HepG2 (cell line): ENCODE results near the gene ZDHHC16. TPM values are rescaled to one million over a fixed set of nuclear protein-coding genes. Genes with fewer than 3 reads are reported as not detected.

Experiments
- ATAC-seq: fragments of 200-7000 bp; cut with Tn5 transposase; 3 replicates; pipeline ENCODE4 v1.9.1; 2020; ENCODE audit warnings: mild to moderate bottlenecking, moderate library complexity
- BruUV-seq: library from RNA; stranded (reverse); fragments of 400-500 nt; replicated peaks from 2 replicates; lab custom pipeline; 2021; lab: Mats Ljungman, UMichigan
- CTCF ChIA-PET: fragments of 300-600 bp; formaldehyde crosslinking; extraction: SDS; loops from one replicate; lab custom pipeline; 2021; ENCODE audit warnings: low total read pairs, inconsistent platforms, low intra/inter-chr PET ratio; lab: Yijun Ruan, JAX
- POLR2A ChIA-PET: fragments of 350-600 bp; sonication (Branson Sonifier 250); formaldehyde crosslinking; loops from one replicate; lab custom pipeline; 2020; ENCODE audit warnings: antibody characterized with exemption, inconsistent platforms; lab: Yijun Ruan, JAX
- DNase-seq: peaks from one replicate; pipeline ENCODE4 v3.0.0-alpha.2; 2015; ENCODE audit warnings: low spot score
- FAIRE-seq: peaks from 3 replicates; lab custom pipeline; 2011; peaks lifted over from hg19 to GRCh38; lab: Jason Lieb, UNC
- H2AFZ ChIP-seq: one replicate; pipeline ENCODE4 v1.6.1; 2011; ENCODE audit warnings: low read length, inconsistent platforms
- H3K27ac ChIP-seq: fragments of 300-600 bp; 3 replicates; pipeline ENCODE4 v1.8.0; 2011; ENCODE audit warnings: mixed run types, mild to moderate bottlenecking, mixed read lengths, low read length, inconsistent platforms; ENCODE audit not compliant: insufficient read depth; ENCODE audit errors: extremely low read length
- H3K27me3 ChIP-seq, 2 experiments: fragments of 200-600 bp in 1 of 2; 2 replicates in 1 of 2; 3 replicates in 1 of 2; pipeline versions ENCODE4 v1.6.0 to v1.8.0; 2011; ENCODE audit warnings: low read length in 2 of 2, mild to moderate bottlenecking in 2 of 2, moderate library complexity in 2 of 2, inconsistent platforms in 1 of 2; ENCODE audit not compliant: insufficient read depth in 2 of 2, control insufficient read depth in 1 of 2
- H3K36me3 ChIP-seq, 2 experiments: fragments of 200-600 bp in 1 of 2; replicated peaks in 1 of 2; 2 replicates in 1 of 2; 3 replicates in 1 of 2; pipeline versions ENCODE4 v1.5.1 to v1.8.0; 2011; ENCODE audit warnings: low read length in 2 of 2, inconsistent platforms in 1 of 2; ENCODE audit not compliant: insufficient read depth in 2 of 2, control insufficient read depth in 1 of 2
- H3K4me1 ChIP-seq: 2 replicates; pipeline ENCODE4 v1.5.1; 2012; ENCODE audit warnings: low read length, inconsistent platforms; ENCODE audit not compliant: insufficient read depth
- H3K4me2 ChIP-seq: 2 replicates; pipeline ENCODE4 v1.6.0; 2011; ENCODE audit warnings: low read depth, low read length, inconsistent platforms
- H3K4me3 ChIP-seq, 3 experiments: fragments of 200-600 bp in 1 of 3; sonication (generic), shearing (Covaris generic) in 1 of 3; replicated peaks in 1 of 3; 2 replicates each; pipeline ENCODE4 v1.5.1; 2011 to 2016; ENCODE audit warnings: low read length in 3 of 3, inconsistent platforms in 2 of 3, low read depth in 2 of 3, mild to moderate bottlenecking in 2 of 3, control low read depth in 1 of 3, mixed read lengths in 1 of 3; ENCODE audit not compliant: insufficient read depth in 1 of 3
- H3K79me2 ChIP-seq: one replicate; pipeline ENCODE4 v1.6.1; 2011; ENCODE audit warnings: low read length, inconsistent platforms; ENCODE audit not compliant: insufficient read depth
- H3K9ac ChIP-seq: 2 replicates; pipeline ENCODE4 v1.6.0; 2011; ENCODE audit warnings: mild to moderate bottlenecking, low read depth, low read length, inconsistent platforms; ENCODE audit not compliant: insufficient read depth
- H3K9me3 ChIP-seq: 2 replicates; pipeline ENCODE4 v1.5.1; 2012; ENCODE audit warnings: mild to moderate bottlenecking, low read length
- H4K20me1 ChIP-seq: 2 replicates; pipeline ENCODE4 v1.6.0; 2011; ENCODE audit warnings: inconsistent platforms, mild to moderate bottlenecking, low read length, moderate library complexity; ENCODE audit not compliant: insufficient read depth
- CREM ChIP-seq, 2 experiments: sonication (generic) in 1 of 2; formaldehyde crosslinking in 1 of 2; IDR thresholded peaks; 2 replicates each; pipeline versions ENCODE4 v1.4.0 to v1.6.1; 2016 to 2020; ENCODE audit warnings: antibody characterized with exemption in 1 of 2, mild to moderate bottlenecking in 1 of 2, missing genetic modification reagents in 1 of 2
- GTF3A ChIP-seq: sonication (generic); formaldehyde crosslinking; conservative IDR thresholded peaks from 2 replicates; pipeline ENCODE4 v1.4.0; 2020; ENCODE audit warnings: mild to moderate bottlenecking, missing genetic modification reagents
- KDM1A ChIP-seq: IDR thresholded peaks from 2 replicates; pipeline ENCODE4 v1.6.1; 2016; ENCODE audit warnings: missing compliant biosample characterization
- POLR2G ChIP-seq: fragments of 200-400 bp; formaldehyde crosslinking; IDR thresholded peaks from 2 replicates; pipeline ENCODE4 v1.6.1; 2018; ENCODE audit warnings: mild to moderate bottlenecking, low read depth, low read length, moderate library complexity
- SATB2 ChIP-seq: sonication (generic); formaldehyde crosslinking; IDR thresholded peaks from 2 replicates; pipeline ENCODE4 v1.5.0; 2020; ENCODE audit warnings: missing genetic modification reagents
- ZNF251 ChIP-seq: sonication (generic); formaldehyde crosslinking; IDR thresholded peaks from 2 replicates; pipeline ENCODE4 v1.9.0; 2021; ENCODE audit warnings: mild to moderate bottlenecking, missing genetic modification reagents
- WGBS: methylation state at CpG from one replicate; pipeline ENCODE4 v1.1.6; 2017; ENCODE audit warnings: low lambda C conversion rate; 5-methylcytosine and 5-hydroxymethylcytosine counted together
- in situ Hi-C: cut with HindIII; loops from 2 replicates; pipeline ENCODE4 v1.10.0; 2017; ENCODE audit warnings: low pct_unique_long_range_greater_than_20kb; ENCODE audit not compliant: extremely low pct_ligation_motif_present
- intact Hi-C: fragments of 100-400 bp; cut with micrococcal nuclease; formaldehyde crosslinking; loops from one replicate; pipeline ENCODE4 v1.10.0; 2022; ENCODE audit not compliant: unreplicated experiment
- polyA plus RNA-seq, 8 experiments: library from polyadenylated mRNA; depleted of rRNA in 3 of 8; stranded (reverse) in 7 of 8; unstranded in 1 of 8; fragments of >200 nt; fragmentation: Illumina TruSeq in 4 of 8; extraction: Trizol in 4 of 8; gene quantifications; 2 replicates each; pipeline versions ENCODE4 v1.2.1 to v1.2.3, GENCODE V29; 2011 to 2016; ENCODE audit warnings: low read depth in 4 of 8, missing spikeins in 1 of 8, mixed read lengths in 1 of 8; ENCODE audit not compliant: insufficient read depth in 1 of 8
- total RNA-seq, 5 experiments: library from RNA; depleted of rRNA; stranded (reverse); fragments of >200 nt; fragmentation: Illumina TruSeq; extraction: Trizol; gene quantifications; 2 replicates each; pipeline ENCODE4 v1.2.3, GENCODE V29; 2016; ENCODE audit warnings: low read depth in 1 of 5
- TF ChIP-seq, protein P1 (sequence below): sonication (generic); formaldehyde crosslinking; conservative IDR thresholded peaks from 2 replicates; pipeline ENCODE4 v1.4.0; 2020; ENCODE audit warnings: missing genetic modification reagents

ZDHHC16 gene
- total and polyA plus RNA-seq, 2 of the 13 experiments (the other 11 are each of a cell fraction or from before 2014, with no cell fraction given): 40.8 to 41.8 TPM

DNA sequence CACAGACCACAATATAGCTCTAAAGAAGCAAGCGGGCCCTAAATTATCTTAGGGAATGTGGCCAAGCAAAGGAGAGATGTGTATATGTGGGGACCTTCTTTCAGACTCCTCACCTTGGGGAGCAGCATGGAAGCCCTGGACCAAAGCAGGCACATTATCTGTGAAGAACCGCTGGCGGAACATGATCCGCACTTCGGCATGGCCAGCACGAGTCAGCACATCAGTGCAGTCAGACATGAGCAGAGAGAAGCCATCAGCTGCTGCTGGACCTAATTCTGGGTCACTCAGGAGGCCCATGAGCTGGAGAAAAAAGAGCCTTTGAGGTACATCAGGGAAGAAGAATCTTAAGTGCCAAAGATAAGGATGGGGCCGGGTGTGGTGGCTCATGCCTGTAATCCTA is 14.0 kb downstream of the ZDHHC16 start (continued):
- TF ChIP-seq, protein P1, sequence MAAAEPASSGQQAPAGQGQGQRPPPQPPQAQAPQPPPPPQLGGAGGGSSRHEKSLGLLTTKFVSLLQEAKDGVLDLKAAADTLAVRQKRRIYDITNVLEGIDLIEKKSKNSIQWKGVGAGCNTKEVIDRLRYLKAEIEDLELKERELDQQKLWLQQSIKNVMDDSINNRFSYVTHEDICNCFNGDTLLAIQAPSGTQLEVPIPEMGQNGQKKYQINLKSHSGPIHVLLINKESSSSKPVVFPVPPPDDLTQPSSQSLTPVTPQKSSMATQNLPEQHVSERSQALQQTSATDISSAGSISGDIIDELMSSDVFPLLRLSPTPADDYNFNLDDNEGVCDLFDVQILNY: no peak
- TF ChIP-seq KDM1A (CRISPR knock-in tag): no peak
- TF ChIP-seq SATB2 (CRISPR knock-in tag): no peak
- no peak for TF ChIP-seq ZNF251

- no peak overlapping the region for H3K4me2 ChIP-seq
- no peaks in the 10 kb centered on the region for H3K9me3 ChIP-seq
- H2AFZ ChIP-seq: no peak overlapping the region
- H3K36me3 ChIP-seq: peaks cover 48 to 81% of the 10 kb centered on the region in 2 experiments
- ChIA-PET POLR2A (no interaction called here), CTCF (no interaction called here)
- BruUV-seq: no TSS peak
- intact Hi-C loops: loop anchor here (2.0 to 5.0 kb wide), 2 partner anchors 66 to 150 kb away; no protein-coding TSS in a partner anchor
- FAIRE-seq (no peak), DNase-seq (no peak), ATAC-seq (no peak)
- H3K79me2 ChIP-seq: no peaks in the 10 kb centered on the region
- no peak overlapping the region for H3K27ac ChIP-seq
- in situ Hi-C loops: loop anchor here (5.0 kb wide), 1 partner anchor 90 kb away; no protein-coding TSS in a partner anchor
- peaks cover 25% of the 10 kb centered on the region for H3K4me1 ChIP-seq
- WGBS: 96% methylated on average over 2 of the region's 2 CpGs
- no peak overlapping the region for H3K9ac ChIP-seq
- TF ChIP-seq GTF3A (CRISPR knock-in tag): no peak
- no peak for TF ChIP-seq CREM (IDR thresholded peaks at IDR 0.05)
- no peak for TF ChIP-seq CREM (CRISPR knock-in tag; IDR thresholded peaks at IDR 0.05)
- TF ChIP-seq POLR2G: 0 out of 2 replicates have a peak, but pooled peaks have one; percentile 26
- H4K20me1 ChIP-seq: no peaks in the 10 kb centered on the region
- no peak overlapping the region for H3K4me3 ChIP-seq
- H3K27me3 ChIP-seq: no peaks in the 10 kb centered on the region
Observed at GRCh38 chr10:97462309-97462708, 16.3 kb downstream of the ZDHHC16 start.
